Spleen (tissue), 11 donors: ENCODE results near the gene SLC16A8. TPM values are rescaled to one million over a fixed set of nuclear protein-coding genes. Genes with fewer than 3 reads are reported as not detected.

Experiments used
- DNase-seq: peaks from one replicate; pipeline ENCODE4 v3.0.0-alpha.2; 2020
- H3K27ac ChIP-seq, 8 donors: fragments of 200-600 bp; sonication (generic) in 7 of 8; 1 replicate in 4 of 8; 2 replicates in 4 of 8; pipeline versions ENCODE4 v1.5.0 to v1.8.0; 2016 to 2021; ENCODE audit warnings: inconsistent platforms in 4 of 8, mild to moderate bottlenecking in 4 of 8, moderate library complexity in 1 of 8
- H3K27me3 ChIP-seq, 7 donors: fragments of 200-600 bp; sonication (generic) in 6 of 7; replicated peaks in 1 of 7; 1 replicate in 4 of 7; 2 replicates in 3 of 7; pipeline versions ENCODE4 v1.5.0 to v1.8.0; 2016 to 2021; ENCODE audit warnings: inconsistent platforms in 3 of 7, mild to moderate bottlenecking in 1 of 7
- H3K36me3 ChIP-seq, 6 donors: fragments of 200-600 bp; sonication (generic) in 5 of 6; 1 replicate in 4 of 6; 2 replicates in 2 of 6; pipeline versions ENCODE4 v1.5.0 to v1.8.0; 2016 to 2021; ENCODE audit warnings: inconsistent platforms in 2 of 6
- H3K4me1 ChIP-seq, 6 donors: fragments of 200-600 bp; sonication (generic) in 5 of 6; 1 replicate in 3 of 6; 2 replicates in 3 of 6; pipeline versions ENCODE4 v1.5.0 to v1.8.0; 2016 to 2021; ENCODE audit warnings: inconsistent platforms in 3 of 6
- H3K4me3 ChIP-seq, 8 donors: fragments of 200-600 bp; sonication (generic) in 7 of 8; 1 replicate in 4 of 8; 2 replicates in 4 of 8; pipeline versions ENCODE4 v1.5.0 to v1.8.0; 2016 to 2021; ENCODE audit warnings: inconsistent platforms in 4 of 8, mild to moderate bottlenecking in 4 of 8, moderate library complexity in 2 of 8
- H3K9me3 ChIP-seq, 8 donors: fragments of 200-600 bp; sonication (generic) in 7 of 8; 1 replicate in 4 of 8; 2 replicates in 4 of 8; pipeline versions ENCODE4 v1.5.0 to v1.8.0; 2016 to 2021; ENCODE audit warnings: inconsistent platforms in 4 of 8
- CTCF ChIP-seq, 11 experiments: fragments of 200-600 bp in 7 of 11; fragments of 450-650 bp in 4 of 11; sonication (generic) in 4 of 11; IDR thresholded peaks in 8 of 11; conservative IDR thresholded peaks in 3 of 11; 1 replicate in 7 of 11; 2 replicates in 4 of 11; pipeline versions ENCODE4 v1.4.0 to v1.8.0; 2016 to 2021; ENCODE audit warnings: antibody characterized with exemption in 11 of 11, inconsistent platforms in 4 of 11, mild to moderate bottlenecking in 1 of 11
- POLR2A ChIP-seq, 3 donors: fragments of 450-650 bp; IDR thresholded peaks; one replicate each; pipeline ENCODE4 v1.5.1; 2017; ENCODE audit warnings: antibody characterized with exemption in 3 of 3, mild to moderate bottlenecking in 1 of 3
- POLR2AphosphoS5 ChIP-seq, 3 donors: sonication (generic); formaldehyde crosslinking; IDR thresholded peaks; one replicate each; pipeline ENCODE4 v1.5.1; 2017; ENCODE audit warnings: antibody characterized with exemption in 3 of 3
- WGBS, 5 donors: extraction: QIAGEN DNeasy Blood & Tissue Kit in 3 of 5; methylation state at CpG; one replicate each; pipeline versions ENCODE4 v1.1.5 to v1.1.7; 2013 to 2018; 5-methylcytosine and 5-hydroxymethylcytosine counted together
- intact Hi-C: fragments of 100-400 bp; cut with DNase I; formaldehyde crosslinking; loops from one replicate; pipeline ENCODE4 v1.15.0; 2023; ENCODE audit warnings: low total_unique reads
- polyA plus RNA-seq, 3 donors: library from polyadenylated mRNA; stranded (reverse); fragments of 200-250 nt; gene quantifications; one replicate each; pipeline ENCODE4 v1.2.1, GENCODE V29; 2013
- total RNA-seq, 7 donors: library from RNA; depleted of rRNA in 3 of 7; stranded (reverse); fragments of >200 nt in 3 of 7; fragmentation: NEBNext Ultra II Directional in 4 of 7; extraction: Animal tissue kit (Norgen Biotek cat#: 25700) in 4 of 7; gene quantifications; one replicate each; pipeline versions ENCODE4 v1.1.0 to v1.2.1, GENCODE V29; 2016 to 2021
- donor health status: healthy with polysubstance abuse.
- donor health status: DM: no; HTN: no; CAD: no; lungs with moderate emphysema.
- donor health status: DM: no; HTN: no; CAD: no.
- donor health status: Bipolar disorder and iron deficiency.
- donor health status: healthy.
- donor health status: DM: no; HTN: no; CAD: no.
- donor health status: DM: yes; HTN: yes; CAD: no.

SLC16A8 gene
- total and polyA plus RNA-seq, 10 donors = 0.22 to 1.2 (median 0.68) TPM; not detected in 4

GRCh38 chr22:38032681-38033521, 51.1 kb downstream of the SLC16A8 start:
- no peak for DNase-seq
- Histone ChIP-seq H3K4me3 (no peak overlapping the region), H3K9me3 (no peaks in the 10 kb centered on the region), H3K27me3 (no peaks in the 10 kb centered on the region), H3K4me1 (peaks cover 0 to 27% (median 11%) of the 10 kb centered on the region in 6 donors), H3K36me3 (no peaks in the 10 kb centered on the region), H3K27ac (peak overlapping the region in 7 of 8 donors; percentile 49 to 72 (median 65))
- intact Hi-C loops = no loop called here
- no peak for TF ChIP-seq CTCF (IDR thresholded peaks at IDR 0.05 in 8 of 11, conservative IDR thresholded peaks at IDR 0.05 in 3 of 11)
- WGBS, 5 donors = 78 to 91% (median 81%) methylated on average over 18 to 19 of the region's 19 CpGs

DNA sequence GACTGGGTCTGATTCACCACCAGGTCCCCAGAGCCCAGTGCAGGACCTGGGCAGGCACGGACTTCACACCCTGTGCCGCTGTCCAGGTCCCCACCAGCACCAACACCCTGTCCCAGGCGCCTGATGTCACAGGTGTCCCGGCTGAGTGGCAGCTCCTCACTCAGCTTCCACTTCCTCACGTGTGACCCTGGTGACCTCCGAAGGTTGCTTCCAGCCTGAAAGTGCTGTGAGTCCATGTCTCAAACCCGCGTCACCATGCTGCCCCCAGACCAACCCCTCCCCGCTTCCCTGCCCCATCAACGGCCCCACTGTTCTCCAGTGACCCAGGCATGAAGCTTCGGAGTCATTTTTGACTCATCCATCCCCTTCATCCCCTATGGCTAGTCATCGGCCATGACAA, 52.5 kb downstream of the SLC16A8 start:
- Histone ChIP-seq H3K4me1 (peaks cover 0 to 27% (median 11%) of the 10 kb centered on the region in 6 donors), H3K36me3 (no peaks in the 10 kb centered on the region), H3K4me3 (no peak overlapping the region), H3K9me3 (no peaks in the 10 kb centered on the region), H3K27ac (no peak overlapping the region), H3K27me3 (no peaks in the 10 kb centered on the region)
- no peak for DNase-seq
- TF ChIP-seq POLR2AphosphoS5 (IDR thresholded peaks at IDR 0.05) (no peak), POLR2A (IDR thresholded peaks at IDR 0.05) (no peak), CTCF (IDR thresholded peaks at IDR 0.05 in 8 of 11, conservative IDR thresholded peaks at IDR 0.05 in 3 of 11) (no peak)
- 84 to 92% (median 89%) methylated on average over 12 of the region's 12 CpGs for WGBS, 5 donors
- intact Hi-C loops = no loop called here

DNA sequence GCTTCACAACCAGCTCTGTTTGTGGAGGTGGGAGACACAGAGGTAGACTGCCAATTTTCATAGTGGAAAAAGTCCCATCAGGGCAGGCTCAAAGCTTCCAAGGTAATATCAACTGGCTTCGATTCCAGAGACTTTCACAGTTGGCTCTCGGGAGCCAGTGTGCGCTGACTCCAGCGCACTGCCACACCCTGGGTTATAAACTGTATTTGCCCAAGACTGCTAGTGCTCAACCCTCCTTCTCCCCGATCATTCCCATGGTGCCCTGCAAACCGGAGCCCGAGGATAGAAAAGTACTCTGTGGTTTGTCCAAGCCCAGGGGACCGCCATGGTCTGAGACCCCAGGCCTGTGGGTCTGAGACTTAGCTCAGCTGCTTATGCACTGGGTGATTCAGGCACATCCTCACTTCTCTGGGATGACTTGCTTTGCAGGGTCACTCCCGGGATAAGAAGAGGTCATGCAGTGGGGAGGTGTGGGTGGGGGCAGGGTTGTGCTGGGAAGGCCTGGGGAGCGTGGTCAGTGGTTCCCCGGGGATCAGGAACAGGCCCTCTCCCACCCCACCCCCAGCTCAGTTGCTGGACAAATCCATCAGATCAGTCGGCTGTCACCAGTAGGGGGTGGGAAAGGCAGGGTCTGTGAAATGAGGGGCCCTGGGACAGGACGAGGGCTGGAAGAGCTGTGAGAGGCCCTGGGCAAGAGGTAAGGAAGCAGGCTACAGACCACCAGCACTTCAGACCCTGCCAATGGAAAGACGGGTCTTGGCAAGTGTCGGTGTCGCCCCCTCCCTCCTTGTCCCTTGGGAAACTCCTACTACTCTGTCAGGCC, 53.5 kb downstream of the SLC16A8 start:
- Histone ChIP-seq H3K27me3 (no peaks in the 10 kb centered on the region), H3K9me3 (no peaks in the 10 kb centered on the region), H3K4me3 (no peak overlapping the region), H3K36me3 (no peaks in the 10 kb centered on the region), H3K4me1 (peaks cover 0 to 27% (median 11%) of the 10 kb centered on the region in 6 donors), H3K27ac (no peak overlapping the region)
- TF ChIP-seq POLR2A (IDR thresholded peaks at IDR 0.05) (no peak), CTCF (IDR thresholded peaks at IDR 0.05 in 8 of 11, conservative IDR thresholded peaks at IDR 0.05 in 3 of 11) (no peak), POLR2AphosphoS5 (IDR thresholded peaks at IDR 0.05) (no peak)
- no peak for DNase-seq
- 83 to 91% (median 88%) methylated on average over 16 of the region's 16 CpGs for WGBS, 5 donors
- intact Hi-C loops = no loop called here

DNA sequence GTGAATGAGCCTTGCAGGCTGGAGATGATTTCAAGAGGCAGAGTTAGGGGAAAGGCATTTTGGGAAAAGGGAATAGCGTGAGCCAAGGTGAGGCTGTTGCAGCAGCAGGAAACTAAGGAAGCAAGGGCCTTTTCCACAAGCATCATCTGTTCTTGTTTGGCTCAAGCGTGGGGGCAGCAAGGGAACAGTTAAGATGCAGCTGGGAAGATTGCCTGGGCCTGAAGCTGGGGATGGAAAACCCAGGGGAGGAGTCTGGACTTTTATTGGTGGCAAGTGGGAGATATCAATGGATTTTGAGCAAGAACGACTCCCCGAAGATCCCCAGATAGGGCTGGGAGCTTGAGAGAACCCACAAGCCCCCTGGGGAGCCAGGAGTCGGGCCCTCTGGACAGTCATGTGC, 54.1 kb downstream of the SLC16A8 start:
- Histone ChIP-seq H3K36me3 (no peaks in the 10 kb centered on the region), H3K27me3 (no peaks in the 10 kb centered on the region), H3K4me1 (peaks cover 0 to 23% (median 11%) of the 10 kb centered on the region in 6 donors), H3K9me3 (no peaks in the 10 kb centered on the region), H3K27ac (no peak overlapping the region), H3K4me3 (no peak overlapping the region)
- TF ChIP-seq CTCF (IDR thresholded peaks at IDR 0.05 in 8 of 11, conservative IDR thresholded peaks at IDR 0.05 in 3 of 11) (no peak), POLR2A (IDR thresholded peaks at IDR 0.05) (no peak), POLR2AphosphoS5 (IDR thresholded peaks at IDR 0.05) (no peak)
- no peak for DNase-seq
- WGBS, 5 donors = 75 to 88% (median 80%) methylated on average over 5 of the region's 5 CpGs
- intact Hi-C loops = no loop called here
